WTC11 (cell line): ENCODE measurements around the gene ELOVL2. TPM values are rescaled to one million over a fixed set of nuclear protein-coding genes. Genes with fewer than 3 reads are reported as not detected.
A peak's percentile ranks its signal among the peaks of the same experiment; 100 is the strongest.

Source experiments
- ATAC-seq: fragments of 200-7000 bp; cut with Tn5 transposase; 2 replicates; pipeline ENCODE4 v1.10.0; 2021; ENCODE audit warnings: mild to moderate bottlenecking, moderate library complexity
- CTCF ChIA-PET: fragments of 300-600 bp; sonication (Branson Sonifier 250); formaldehyde crosslinking; loops from one replicate; lab custom pipeline; 2021; ENCODE audit warnings: antibody characterized with exemption; lab: Charles Lee
- POLR2A ChIA-PET: fragments of 350-600 bp; sonication (Branson Sonifier 250); formaldehyde crosslinking; loops from one replicate; lab custom pipeline; 2021; ENCODE audit warnings: antibody characterized with exemption; lab: Charles Lee
- DNase-seq: peaks from one replicate; pipeline ENCODE4 v3.0.0; 2021; ENCODE audit warnings: low spot score
- H3K27ac Mint-ChIP-seq: 2 replicates; pipeline ENCODE4 v1.8.0; 2021; ENCODE audit warnings: mixed read lengths
- H3K27me3 Mint-ChIP-seq: 2 replicates; pipeline ENCODE4 v1.8.0; 2021; ENCODE audit warnings: low read depth, mild to moderate bottlenecking, moderate library complexity, mixed read lengths
- H3K36me3 Mint-ChIP-seq: 2 replicates; pipeline ENCODE4 v1.8.0; 2021; ENCODE audit warnings: mixed read lengths
- H3K4me1 Mint-ChIP-seq: 2 replicates; pipeline ENCODE4 v1.8.0; 2022; ENCODE audit warnings: mixed read lengths
- H3K4me3 Mint-ChIP-seq: 2 replicates; pipeline ENCODE4 v1.8.0; 2021; ENCODE audit warnings: mild to moderate bottlenecking, moderate library complexity, mixed read lengths
- H3K9me3 Mint-ChIP-seq: 2 replicates; pipeline ENCODE4 v1.8.0; 2021; ENCODE audit warnings: mixed read lengths
- AFF4 ChIP-seq: sonication (generic); formaldehyde crosslinking; IDR thresholded peaks from 2 replicates; pipeline ENCODE4 v1.8.1; 2023; ENCODE audit warnings: mild to moderate bottlenecking, missing genetic modification reagents, borderline replicate concordance
- ARID4B ChIP-seq: sonication (generic); formaldehyde crosslinking; IDR thresholded peaks from 2 replicates; pipeline ENCODE4 v1.8.0; 2023; ENCODE audit warnings: missing genetic modification reagents, mild to moderate bottlenecking, borderline replicate concordance
- ATF6 ChIP-seq: sonication (generic); formaldehyde crosslinking; IDR thresholded peaks from 2 replicates; pipeline ENCODE4 v1.8.1; 2023; ENCODE audit warnings: mild to moderate bottlenecking, missing genetic modification reagents
- CREB1 ChIP-seq: sonication (generic); formaldehyde crosslinking; IDR thresholded peaks from 2 replicates; pipeline ENCODE4 v1.8.0; 2023; ENCODE audit warnings: mild to moderate bottlenecking, missing genetic modification reagents
- CREM ChIP-seq: sonication (generic); formaldehyde crosslinking; IDR thresholded peaks from 2 replicates; pipeline ENCODE4 v1.8.1; 2022; ENCODE audit warnings: mild to moderate bottlenecking, missing genetic modification reagents, moderate library complexity
- ELF4 ChIP-seq: sonication (generic); formaldehyde crosslinking; IDR thresholded peaks from 2 replicates; pipeline ENCODE4 v1.8.1; 2022; ENCODE audit warnings: low read depth, mild to moderate bottlenecking, moderate library complexity, missing genetic modification reagents
- FOXK1 ChIP-seq: sonication (generic); formaldehyde crosslinking; IDR thresholded peaks from 2 replicates; pipeline ENCODE4 v1.8.0; 2022; ENCODE audit warnings: mild to moderate bottlenecking, moderate library complexity, missing genetic modification reagents
- GTF2I ChIP-seq: fragments of 250-450 bp; sonication (Bioruptor Pico); conservative IDR thresholded peaks from 2 replicates; pipeline ENCODE4 v1.4.0; 2021; ENCODE audit warnings: mild to moderate bottlenecking
- NR1H2 ChIP-seq: sonication (generic); formaldehyde crosslinking; IDR thresholded peaks from 2 replicates; pipeline ENCODE4 v1.9.0; 2021; ENCODE audit warnings: mild to moderate bottlenecking, moderate library complexity, missing genetic modification reagents
- NR2C2 ChIP-seq: sonication (generic); formaldehyde crosslinking; IDR thresholded peaks from 2 replicates; pipeline ENCODE4 v1.8.0; 2022; ENCODE audit warnings: mild to moderate bottlenecking, missing genetic modification reagents
- RELA ChIP-seq: sonication (generic); formaldehyde crosslinking; IDR thresholded peaks from 2 replicates; pipeline ENCODE4 v1.8.1; 2022; ENCODE audit warnings: missing genetic modification reagents, mild to moderate bottlenecking, borderline replicate concordance
- SOX15 ChIP-seq: fragments of 250-450 bp; sonication (Bioruptor Pico); IDR thresholded peaks from 2 replicates; pipeline ENCODE4 v1.9.0; 2021; ENCODE audit warnings: mild to moderate bottlenecking
- ZNF396 ChIP-seq: fragments of 250-450 bp; sonication (Bioruptor Pico); IDR thresholded peaks from 2 replicates; pipeline ENCODE4 v1.8.0; 2021; ENCODE audit warnings: mild to moderate bottlenecking, moderate library complexity, borderline replicate concordance
- ZSCAN18 ChIP-seq: fragments of 250-450 bp; sonication (Bioruptor Pico); IDR thresholded peaks from 2 replicates; pipeline ENCODE4 v2.1.2; 2022; ENCODE audit warnings: mild to moderate bottlenecking, moderate library complexity
- total RNA-seq: library from RNA; stranded (reverse); gene quantifications from 3 replicates; pipeline ENCODE4 v1.2.3, GENCODE V29; 2021
- TF ChIP-seq, protein P1 (sequence below): sonication (generic); formaldehyde crosslinking; IDR thresholded peaks from 2 replicates; pipeline ENCODE4 v1.8.1; 2023; ENCODE audit warnings: mild to moderate bottlenecking, missing genetic modification reagents, moderate library complexity
- TF ChIP-seq, protein P2 (sequence below): sonication (generic); formaldehyde crosslinking; IDR thresholded peaks from 2 replicates; pipeline ENCODE4 v1.8.1; 2023; ENCODE audit warnings: mild to moderate bottlenecking, moderate library complexity, missing genetic modification reagents

The ELOVL2 gene
- total RNA-seq, 1 experiment from 2014 or later = 2.0 TPM

- no peak for TF ChIP-seq ARID4B (CRISPR knock-in tag)
- TF ChIP-seq FOXK1 = no peak
- no peak for TF ChIP-seq ELF4 (CRISPR knock-in tag)
- TF ChIP-seq ATF6 (CRISPR knock-in tag) = no peak
- no peak for TF ChIP-seq ZNF396 (CRISPR knock-in tag)
- TF ChIP-seq AFF4 (CRISPR knock-in tag) = no peak
- TF ChIP-seq RELA (CRISPR knock-in tag) = no peak
Measured at GRCh38 chr6:11050731-11051130, 6.6 kb upstream of the ELOVL2 start (continued).

GRCh38 chr6:11044712-11045167 is 635 bp upstream of the ELOVL2 start:
- POLR2A ChIA-PET = no interaction called here
- Mint-ChIP-seq H3K36me3 (no peaks in the 10 kb centered on the region), H3K4me1 (peaks cover 12% of the 10 kb centered on the region), H3K9me3 (no peaks in the 10 kb centered on the region), H3K27ac (no peak overlapping the region), H3K27me3 (peaks cover 61% of the 10 kb centered on the region), H3K4me3 (peak overlapping the region; percentile 84)
- ATAC-seq (peak; percentile 25), DNase-seq (peak; percentile 24)
- no peak for TF ChIP-seq AFF4 (CRISPR knock-in tag)
- TF ChIP-seq NR2C2 (CRISPR knock-in tag) = no peak
- TF ChIP-seq, protein P1, sequence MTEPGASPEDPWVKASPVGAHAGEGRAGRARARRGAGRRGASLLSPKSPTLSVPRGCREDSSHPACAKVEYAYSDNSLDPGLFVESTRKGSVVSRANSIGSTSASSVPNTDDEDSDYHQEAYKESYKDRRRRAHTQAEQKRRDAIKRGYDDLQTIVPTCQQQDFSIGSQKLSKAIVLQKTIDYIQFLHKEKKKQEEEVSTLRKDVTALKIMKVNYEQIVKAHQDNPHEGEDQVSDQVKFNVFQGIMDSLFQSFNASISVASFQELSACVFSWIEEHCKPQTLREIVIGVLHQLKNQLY = no peak
- TF ChIP-seq, protein P2, sequence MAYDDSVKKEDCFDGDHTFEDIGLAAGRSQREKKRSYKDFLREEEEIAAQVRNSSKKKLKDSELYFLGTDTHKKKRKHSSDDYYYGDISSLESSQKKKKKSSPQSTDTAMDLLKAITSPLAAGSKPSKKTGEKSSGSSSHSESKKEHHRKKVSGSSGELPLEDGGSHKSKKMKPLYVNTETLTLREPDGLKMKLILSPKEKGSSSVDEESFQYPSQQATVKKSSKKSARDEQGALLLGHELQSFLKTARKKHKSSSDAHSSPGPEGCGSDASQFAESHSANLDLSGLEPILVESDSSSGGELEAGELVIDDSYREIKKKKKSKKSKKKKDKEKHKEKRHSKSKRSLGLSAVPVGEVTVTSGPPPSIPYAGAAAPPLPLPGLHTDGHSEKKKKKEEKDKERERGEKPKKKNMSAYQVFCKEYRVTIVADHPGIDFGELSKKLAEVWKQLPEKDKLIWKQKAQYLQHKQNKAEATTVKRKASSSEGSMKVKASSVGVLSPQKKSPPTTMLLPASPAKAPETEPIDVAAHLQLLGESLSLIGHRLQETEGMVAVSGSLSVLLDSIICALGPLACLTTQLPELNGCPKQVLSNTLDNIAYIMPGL = no peak
- TF ChIP-seq FOXK1 = no peak
- no peak for TF ChIP-seq ZSCAN18
- TF ChIP-seq CREB1 (CRISPR knock-in tag) = no peak
- no peak for TF ChIP-seq GTF2I (CRISPR knock-in tag)
- no peak for TF ChIP-seq CREM
- TF ChIP-seq SOX15 = no peak
- no peak for TF ChIP-seq NR1H2 (CRISPR knock-in tag)
- CTCF ChIA-PET = no interaction called here
